ENCODE data around the gene ZSWIM2. TPM values are rescaled to one million over a fixed set of nuclear protein-coding genes. Genes with fewer than 3 reads are reported as not detected.
"Not testable (repeated sequence)": the region's sequence is repeated elsewhere in the genome, so short reads cannot be mapped to it uniquely, and the experiment has no call there.

The ZSWIM2 gene
- total RNA-seq = not detected
- long read RNA-seq = 0 reads

- peak; percentile 83 for ATAC-seq
Measured at GRCh38 chr2:186848873-186849578, at the start of gene ZSWIM2. Gene ZSWIM2 (minus strand): TSS chr2:186849170. CDS start chr2:186849130, 40 bp downstream.

GRCh38 chr2:186896220-186896619, 47.2 kb upstream of the ZSWIM2 start:
- intact Hi-C loops (cut with micrococcal nuclease); DNase-seq; ATAC-seq: not testable (repeated sequence)

More at GRCh38 chr2:186848873-186849578, at the start of gene ZSWIM2:
- DNase-seq = peak; percentile 69
- intact Hi-C loops (cut with micrococcal nuclease) = no loop called here

- intact Hi-C loops (cut with micrococcal nuclease) = no loop called here
- ATAC-seq (no peak), DNase-seq (no peak)
Measured at GRCh38 chr2:186895451-186895850, 46.5 kb upstream of the ZSWIM2 start.

GRCh38 chr2:186894478-186894877, 45.5 kb upstream of the ZSWIM2 start:
- intact Hi-C loops (cut with micrococcal nuclease) = no loop called here
- ATAC-seq = no peak
- DNase-seq = no peak

- ATAC-seq (no peak), DNase-seq (no peak)
- intact Hi-C loops (cut with micrococcal nuclease) = no loop called here
Measured at GRCh38 chr2:186892821-186893220, 43.9 kb upstream of the ZSWIM2 start.

GRCh38 chr2:186891185-186891621, 42.2 kb upstream of the ZSWIM2 start:
- intact Hi-C loops (cut with micrococcal nuclease) = no loop called here
- ATAC-seq = no peak
- DNase-seq = no peak

- intact Hi-C loops (cut with micrococcal nuclease) = no loop called here
- ATAC-seq (peak; percentile 34), DNase-seq (no peak)
Measured at GRCh38 chr2:186889101-186889879, 40.3 kb upstream of the ZSWIM2 start.

GRCh38 chr2:186887107-186888090, 38.4 kb upstream of the ZSWIM2 start:
- intact Hi-C loops (cut with micrococcal nuclease) = no loop called here
- ATAC-seq (peak; percentile 96), DNase-seq (peak; percentile 55)

- DNase-seq = no peak
- no peak for ATAC-seq
- intact Hi-C loops (cut with micrococcal nuclease) = no loop called here
Measured at GRCh38 chr2:186884587-186884986, 35.6 kb upstream of the ZSWIM2 start.

- DNase-seq (no peak), ATAC-seq (no peak)
- intact Hi-C loops (cut with micrococcal nuclease) = no loop called here
Measured at GRCh38 chr2:186883666-186884065, 34.7 kb upstream of the ZSWIM2 start.

- DNase-seq (no peak), ATAC-seq (no peak)
- intact Hi-C loops (cut with micrococcal nuclease) = no loop called here
Measured at GRCh38 chr2:186882511-186883071, 33.6 kb upstream of the ZSWIM2 start.

GRCh38 chr2:186881660-186882059, 32.7 kb upstream of the ZSWIM2 start:
- intact Hi-C loops (cut with micrococcal nuclease) = no loop called here
- no peak for DNase-seq
- ATAC-seq = no peak

- intact Hi-C loops (cut with micrococcal nuclease) = no loop called here
- DNase-seq (no peak), ATAC-seq (no peak)
Measured at GRCh38 chr2:186879312-186879711, 30.3 kb upstream of the ZSWIM2 start.

GRCh38 chr2:186874713-186875112, 25.7 kb upstream of the ZSWIM2 start:
- DNase-seq (no peak), ATAC-seq (no peak)
- intact Hi-C loops (cut with micrococcal nuclease) = no loop called here

GRCh38 chr2:186871881-186872280, 22.9 kb upstream of the ZSWIM2 start:
- ATAC-seq = no peak
- DNase-seq = no peak
- intact Hi-C loops (cut with micrococcal nuclease) = no loop called here

GRCh38 chr2:186868344-186868743, 19.4 kb upstream of the ZSWIM2 start:
- intact Hi-C loops (cut with micrococcal nuclease) = no loop called here
- no peak for DNase-seq
- no peak for ATAC-seq

GRCh38 chr2:186862869-186863709, 14.1 kb upstream of the ZSWIM2 start:
- intact Hi-C loops (cut with micrococcal nuclease) = loop anchor here (2.0 kb wide), 1 partner anchor 590 kb away; no protein-coding TSS in a partner anchor
- ATAC-seq (peak; percentile 60), DNase-seq (no peak)

GRCh38 chr2:186855216-186855615, 6.2 kb upstream of the ZSWIM2 start:
- no peak for DNase-seq
- intact Hi-C loops (cut with micrococcal nuclease) = no loop called here
- ATAC-seq = no peak

All from left ventricle myocardium superior (tissue), 1 donor.